A549 (cell line): Measurements from ENCODE around the gene ZBTB4.

Experiments
- BHLHE40 ChIP-seq: IDR thresholded peaks from 2 replicates; pipeline ENCODE4 v1.6.1; 2012; ENCODE audit warnings: low read depth, low read length, inconsistent platforms
- EP300 ChIP-seq, 2 experiments: fragments of >200 bp; sonication (Bioruptor Twin); formaldehyde crosslinking; IDR thresholded peaks; 2 replicates in 1 of 2; 3 replicates in 1 of 2; pipeline ENCODE4 v1.6.1; 2016 to 2017
- FOXS1 ChIP-seq: fragments of 250-450 bp; sonication (Bioruptor Pico); IDR thresholded peaks from 2 replicates; pipeline ENCODE4 v1.5.0; 2020; ENCODE audit warnings: mild to moderate bottlenecking, moderate library complexity
- RNF2 ChIP-seq: fragments of 200-600 bp; sonication (generic); IDR thresholded peaks from 2 replicates; pipeline ENCODE4 v1.6.1; 2016; ENCODE audit warnings: low read depth, mild to moderate bottlenecking, antibody characterized with exemption, moderate library complexity, borderline replicate concordance
- SMC3 ChIP-seq: fragments of >200 bp; sonication (Bioruptor Twin); formaldehyde crosslinking; IDR thresholded peaks from 3 replicates; pipeline ENCODE4 v1.6.1; 2018; ENCODE audit warnings: inconsistent platforms
- TF ChIP-seq, protein P1 (sequence below): fragments of >200 bp; sonication (Bioruptor Twin); formaldehyde crosslinking; IDR thresholded peaks from 3 replicates; pipeline ENCODE4 v1.5.1; 2016

DNA sequence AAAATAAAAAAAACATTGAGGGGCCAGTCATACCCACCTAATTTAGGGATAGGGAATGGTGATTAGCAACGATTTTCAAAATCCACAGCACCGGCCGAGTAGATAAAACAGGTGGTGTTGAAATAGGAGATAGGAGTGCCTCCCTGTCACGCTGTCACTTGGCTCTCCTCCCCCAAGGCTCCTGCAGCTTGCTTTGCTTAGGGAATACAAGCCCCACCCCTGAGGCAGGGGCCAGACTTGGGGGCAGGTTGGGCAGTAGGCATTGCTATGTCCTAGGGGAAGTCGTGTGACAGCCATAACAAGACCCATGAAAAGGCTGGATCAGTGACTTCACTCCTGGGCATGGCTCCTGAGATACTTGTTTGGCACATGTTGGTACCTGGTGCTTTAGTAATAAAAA is 30.5 kb upstream of the ZBTB4 start:
- TF ChIP-seq, protein P1, sequence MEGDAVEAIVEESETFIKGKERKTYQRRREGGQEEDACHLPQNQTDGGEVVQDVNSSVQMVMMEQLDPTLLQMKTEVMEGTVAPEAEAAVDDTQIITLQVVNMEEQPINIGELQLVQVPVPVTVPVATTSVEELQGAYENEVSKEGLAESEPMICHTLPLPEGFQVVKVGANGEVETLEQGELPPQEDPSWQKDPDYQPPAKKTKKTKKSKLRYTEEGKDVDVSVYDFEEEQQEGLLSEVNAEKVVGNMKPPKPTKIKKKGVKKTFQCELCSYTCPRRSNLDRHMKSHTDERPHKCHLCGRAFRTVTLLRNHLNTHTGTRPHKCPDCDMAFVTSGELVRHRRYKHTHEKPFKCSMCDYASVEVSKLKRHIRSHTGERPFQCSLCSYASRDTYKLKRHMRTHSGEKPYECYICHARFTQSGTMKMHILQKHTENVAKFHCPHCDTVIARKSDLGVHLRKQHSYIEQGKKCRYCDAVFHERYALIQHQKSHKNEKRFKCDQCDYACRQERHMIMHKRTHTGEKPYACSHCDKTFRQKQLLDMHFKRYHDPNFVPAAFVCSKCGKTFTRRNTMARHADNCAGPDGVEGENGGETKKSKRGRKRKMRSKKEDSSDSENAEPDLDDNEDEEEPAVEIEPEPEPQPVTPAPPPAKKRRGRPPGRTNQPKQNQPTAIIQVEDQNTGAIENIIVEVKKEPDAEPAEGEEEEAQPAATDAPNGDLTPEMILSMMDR, result no peak
- TF ChIP-seq EP300 (IDR thresholded peaks at IDR 0.05) (no peak), SMC3 (no peak), FOXS1 (CRISPR knock-in tag) (no peak), BHLHE40 (no peak), RNF2 (no peak)
